Loucy (cell line): ENCODE data around the gene SGMS1.

Experiments
- EZH2phosphoT487 ChIP-seq: fragments of 200-600 bp; IDR thresholded peaks from 2 replicates; pipeline ENCODE4 v1.6.1; 2018; ENCODE audit warnings: antibody characterized with exemption, mild to moderate bottlenecking, moderate library complexity, borderline replicate concordance
- TF ChIP-seq, protein P1 (sequence below): fragments of 200-600 bp; sonication (generic); conservative IDR thresholded peaks from 2 replicates; pipeline ENCODE4 v1.5.1; 2014; ENCODE audit warnings: mild to moderate bottlenecking, antibody characterized with exemption, low read length

DNA sequence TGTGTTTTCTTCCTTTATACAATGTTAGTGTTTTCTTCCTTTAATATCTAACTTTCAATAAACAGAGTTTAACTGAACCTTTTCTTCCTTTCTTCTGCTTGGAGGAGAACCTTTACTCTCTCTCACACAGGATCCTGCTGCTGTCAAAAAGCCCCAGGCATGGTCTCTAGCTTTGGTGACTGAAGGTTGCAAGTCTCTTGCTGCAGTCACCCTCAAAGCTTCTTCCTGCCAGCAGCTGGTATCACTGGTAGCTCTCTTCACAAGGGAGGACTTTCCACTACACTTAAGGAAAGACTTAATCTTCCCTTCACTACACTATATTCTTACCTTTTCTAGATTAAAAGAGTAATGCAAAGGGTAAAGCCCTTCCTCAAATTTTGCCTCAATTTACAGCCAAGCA lies 153.4 kb downstream of the SGMS1 start:
- TF ChIP-seq, protein P1, sequence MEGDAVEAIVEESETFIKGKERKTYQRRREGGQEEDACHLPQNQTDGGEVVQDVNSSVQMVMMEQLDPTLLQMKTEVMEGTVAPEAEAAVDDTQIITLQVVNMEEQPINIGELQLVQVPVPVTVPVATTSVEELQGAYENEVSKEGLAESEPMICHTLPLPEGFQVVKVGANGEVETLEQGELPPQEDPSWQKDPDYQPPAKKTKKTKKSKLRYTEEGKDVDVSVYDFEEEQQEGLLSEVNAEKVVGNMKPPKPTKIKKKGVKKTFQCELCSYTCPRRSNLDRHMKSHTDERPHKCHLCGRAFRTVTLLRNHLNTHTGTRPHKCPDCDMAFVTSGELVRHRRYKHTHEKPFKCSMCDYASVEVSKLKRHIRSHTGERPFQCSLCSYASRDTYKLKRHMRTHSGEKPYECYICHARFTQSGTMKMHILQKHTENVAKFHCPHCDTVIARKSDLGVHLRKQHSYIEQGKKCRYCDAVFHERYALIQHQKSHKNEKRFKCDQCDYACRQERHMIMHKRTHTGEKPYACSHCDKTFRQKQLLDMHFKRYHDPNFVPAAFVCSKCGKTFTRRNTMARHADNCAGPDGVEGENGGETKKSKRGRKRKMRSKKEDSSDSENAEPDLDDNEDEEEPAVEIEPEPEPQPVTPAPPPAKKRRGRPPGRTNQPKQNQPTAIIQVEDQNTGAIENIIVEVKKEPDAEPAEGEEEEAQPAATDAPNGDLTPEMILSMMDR = no peak
- no peak for TF ChIP-seq EZH2phosphoT487
